GM18909 (cell line): ENCODE data around the gene ARHGEF25.

Source experiments
- ATAC-seq: cut with Tn5 transposase; IDR thresholded peaks from one replicate; pipeline ENCODE4 v1.9.1; 2021; ENCODE audit warnings: mild to moderate bottlenecking; ENCODE audit not compliant: unreplicated experiment, poor library complexity

ARHGEF25 gene

GRCh38 chr12:57620936-57621496, 9.8 kb downstream of the ARHGEF25 start:
- ATAC-seq: no peak

DNA sequence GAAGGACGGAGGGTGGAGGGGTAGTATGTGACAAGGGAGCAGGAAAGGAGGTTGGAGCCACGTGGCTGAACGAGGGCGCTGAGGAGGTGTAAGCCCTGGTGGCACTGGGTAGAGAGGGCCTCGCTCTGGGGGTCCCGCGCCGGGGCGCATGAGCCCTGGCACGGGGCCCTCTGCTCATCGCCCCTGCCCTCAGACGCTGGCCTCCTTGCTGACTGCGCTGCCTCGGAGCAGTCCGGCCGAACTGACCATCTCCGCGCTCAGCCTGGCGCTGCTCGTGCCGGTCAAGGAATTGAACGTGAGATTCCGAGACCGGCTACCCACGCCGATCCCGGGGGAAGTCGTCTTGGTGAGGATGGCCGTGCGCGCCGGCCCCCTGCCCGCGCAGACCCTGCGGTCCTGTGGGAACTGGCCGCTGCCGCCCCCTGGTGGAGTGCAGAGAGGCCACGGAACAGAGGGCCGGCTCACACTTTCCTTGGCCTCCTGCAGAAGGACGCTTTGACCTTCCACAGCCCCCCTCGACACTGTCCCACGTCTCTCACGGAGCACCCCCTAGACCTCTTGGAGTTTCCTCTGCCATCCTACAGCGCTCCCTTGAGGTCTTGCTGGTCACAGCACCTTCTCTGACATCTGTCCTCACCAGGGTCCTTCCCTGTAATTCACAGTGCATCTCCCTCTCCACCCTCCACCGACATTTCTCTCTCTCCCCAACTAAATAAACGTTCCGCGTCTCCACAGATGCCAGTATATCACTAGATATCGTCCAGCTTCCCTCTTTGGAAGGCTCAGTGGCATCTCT, 10.5 kb downstream of the ARHGEF25 start:
- ATAC-seq: no peak

DNA sequence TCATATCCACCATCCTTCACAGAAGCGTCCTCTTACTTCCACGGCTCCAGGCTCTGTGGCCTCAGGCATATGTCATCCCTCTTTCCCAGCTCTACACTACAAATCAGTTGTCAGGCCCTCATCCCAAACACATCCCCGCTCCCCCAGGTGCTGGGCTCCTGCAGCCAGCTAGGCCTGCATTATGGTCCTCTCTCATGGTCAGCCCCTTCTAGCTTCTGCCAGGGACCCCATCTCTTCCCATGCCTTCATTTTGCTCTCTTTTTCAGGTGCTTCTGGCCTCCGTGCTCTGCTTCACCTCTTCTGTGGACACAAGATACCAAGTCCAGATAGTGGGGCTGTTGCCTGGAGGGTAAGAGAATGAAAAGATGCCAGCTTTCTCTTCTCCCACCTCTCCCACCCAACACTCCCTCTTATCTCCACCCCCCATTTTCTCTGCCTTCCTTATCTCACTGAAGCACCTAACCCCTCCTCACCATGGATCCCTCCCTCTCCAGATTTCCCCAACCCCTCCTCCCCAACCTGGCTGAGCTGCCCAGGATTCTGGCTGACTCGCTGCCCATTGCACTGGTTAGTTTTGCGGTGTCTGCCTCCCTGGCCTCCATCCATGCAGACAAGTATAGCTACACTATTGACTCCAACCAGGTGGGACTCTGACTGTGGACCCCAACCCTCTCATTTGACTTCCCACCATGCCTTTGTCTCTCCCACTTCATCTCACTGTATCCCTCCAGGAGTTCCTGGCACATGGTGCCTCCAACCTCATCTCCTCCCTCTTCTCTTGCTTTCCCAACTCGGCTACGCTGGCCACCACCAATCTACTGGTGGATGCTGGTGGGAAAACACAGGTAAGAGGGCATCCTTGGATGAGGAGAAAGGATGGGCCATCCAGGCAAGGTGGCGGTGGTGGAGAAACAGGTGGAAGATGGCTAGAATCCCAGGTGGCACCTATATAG, 11.3 kb downstream of the ARHGEF25 start:
- no peak for ATAC-seq

- ATAC-seq: no peak
These were observed 12.2 kb downstream of the ARHGEF25 start for GRCh38 chr12:57623385-57623784.

- no peak for ATAC-seq
These were observed 12.7 kb downstream of the ARHGEF25 start for GRCh38 chr12:57623811-57624390.

- no peak for ATAC-seq
These were observed 13.4 kb downstream of the ARHGEF25 start for GRCh38 chr12:57624441-57625220.

DNA sequence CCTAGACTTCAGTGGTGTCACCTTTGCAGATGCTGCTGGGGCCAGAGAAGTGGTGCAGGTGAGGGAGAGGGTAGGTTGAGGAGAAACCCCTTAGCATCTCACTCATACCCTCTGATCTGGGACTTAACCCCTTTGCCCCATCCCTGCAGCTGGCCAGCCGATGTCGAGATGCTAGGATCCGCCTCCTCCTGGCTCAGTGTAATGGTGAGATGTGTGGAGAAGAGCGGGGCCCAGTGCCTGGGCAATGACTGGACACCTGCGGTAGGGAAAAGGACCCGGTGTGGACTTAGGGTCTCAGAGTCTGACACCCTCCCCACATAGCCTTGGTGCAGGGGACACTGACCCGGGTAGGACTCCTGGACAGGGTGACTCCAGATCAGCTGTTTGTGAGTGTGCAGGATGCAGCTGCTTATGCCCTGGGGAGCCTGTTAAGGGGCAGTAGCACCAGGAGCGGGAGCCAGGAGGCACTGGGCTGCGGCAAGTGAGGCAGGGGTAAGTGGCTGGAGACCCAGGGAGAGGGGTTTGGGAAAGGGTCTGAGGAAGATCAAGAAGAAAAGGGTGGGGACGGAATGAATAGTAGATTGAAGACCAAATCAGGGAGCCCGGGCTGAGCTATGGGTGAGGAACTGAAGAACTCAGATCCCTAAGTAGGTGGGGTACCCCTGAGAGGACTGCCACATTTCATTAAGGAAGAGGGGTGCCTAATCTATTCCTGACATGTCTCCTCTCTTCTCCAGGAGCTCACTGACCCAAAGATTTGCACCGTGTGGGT, 14.2 kb downstream of the ARHGEF25 start:
- no peak for ATAC-seq

GRCh38 chr12:57626111-57626920, 15.1 kb downstream of the ARHGEF25 start:
- ATAC-seq: no peak

DNA sequence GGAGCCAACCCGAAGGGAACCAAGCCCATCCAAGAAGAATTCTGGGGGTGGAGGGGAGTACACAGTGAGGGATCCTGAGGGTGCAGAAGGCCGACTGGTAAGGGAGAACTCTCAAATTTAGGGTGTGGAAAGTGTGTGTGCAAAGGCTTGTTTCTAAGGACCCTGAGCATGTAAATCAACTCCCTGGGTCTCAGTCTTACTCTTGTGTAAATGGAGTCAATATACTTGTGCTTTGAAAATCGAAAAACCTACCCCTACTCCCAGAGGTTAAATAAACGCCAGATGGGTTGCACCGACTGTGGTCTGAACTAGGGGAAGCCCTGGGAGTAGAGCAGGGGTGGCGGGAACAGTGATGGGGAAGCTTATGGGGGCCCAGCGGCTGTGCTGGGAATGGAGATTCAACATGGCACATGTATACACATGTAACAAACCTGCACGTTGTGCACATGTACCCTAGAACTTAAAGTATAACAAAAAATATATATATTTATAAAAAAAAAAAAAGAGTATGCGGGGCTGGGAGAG, 15.7 kb downstream of the ARHGEF25 start:
- ATAC-seq: no peak

GRCh38 chr12:57627501-57628279, 16.5 kb downstream of the ARHGEF25 start:
- no peak for ATAC-seq

DNA sequence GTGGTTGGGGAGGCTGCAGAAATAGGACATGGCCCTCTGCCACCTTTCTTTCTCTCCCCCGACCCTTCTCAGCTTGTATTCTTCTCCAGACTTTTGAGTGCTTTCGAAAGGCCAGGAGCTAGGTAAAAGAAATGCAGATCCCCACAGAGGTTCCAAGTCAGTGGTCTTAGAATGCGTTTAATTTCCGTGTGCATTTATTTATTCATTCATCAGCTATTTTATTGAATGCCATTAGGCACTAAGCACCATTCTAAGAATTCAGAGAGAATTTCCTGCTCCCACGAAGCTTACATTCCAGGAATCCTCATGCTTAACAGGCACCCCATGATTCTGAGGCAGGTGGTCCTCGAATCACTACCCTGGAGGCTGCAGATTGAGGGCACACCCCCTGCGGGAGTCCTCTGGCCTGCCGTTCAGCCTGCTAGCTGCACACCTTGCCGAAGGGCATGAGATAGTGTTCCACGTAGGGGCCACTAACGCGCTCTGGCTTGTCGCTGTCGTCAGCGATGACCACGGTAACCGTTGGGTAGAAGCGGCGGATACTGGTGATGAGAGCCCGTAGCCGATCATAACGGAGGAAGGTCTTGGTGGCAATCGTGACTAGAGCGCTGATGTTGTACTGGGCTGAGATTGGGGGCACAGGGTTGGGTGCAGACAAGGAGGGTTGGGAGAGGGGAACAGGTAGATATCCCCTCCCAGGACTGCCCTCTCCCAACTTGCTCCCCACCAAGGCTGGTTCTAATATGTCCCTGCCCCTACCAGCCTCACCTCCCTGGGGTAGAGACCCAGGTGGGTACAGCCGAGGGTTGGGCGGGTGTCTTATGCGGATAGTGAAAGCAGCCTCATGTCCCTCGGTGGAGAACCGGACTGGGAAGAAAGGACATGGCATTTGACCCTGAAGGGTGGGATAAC, 17.3 kb downstream of the ARHGEF25 start:
- ATAC-seq: no peak

DNA sequence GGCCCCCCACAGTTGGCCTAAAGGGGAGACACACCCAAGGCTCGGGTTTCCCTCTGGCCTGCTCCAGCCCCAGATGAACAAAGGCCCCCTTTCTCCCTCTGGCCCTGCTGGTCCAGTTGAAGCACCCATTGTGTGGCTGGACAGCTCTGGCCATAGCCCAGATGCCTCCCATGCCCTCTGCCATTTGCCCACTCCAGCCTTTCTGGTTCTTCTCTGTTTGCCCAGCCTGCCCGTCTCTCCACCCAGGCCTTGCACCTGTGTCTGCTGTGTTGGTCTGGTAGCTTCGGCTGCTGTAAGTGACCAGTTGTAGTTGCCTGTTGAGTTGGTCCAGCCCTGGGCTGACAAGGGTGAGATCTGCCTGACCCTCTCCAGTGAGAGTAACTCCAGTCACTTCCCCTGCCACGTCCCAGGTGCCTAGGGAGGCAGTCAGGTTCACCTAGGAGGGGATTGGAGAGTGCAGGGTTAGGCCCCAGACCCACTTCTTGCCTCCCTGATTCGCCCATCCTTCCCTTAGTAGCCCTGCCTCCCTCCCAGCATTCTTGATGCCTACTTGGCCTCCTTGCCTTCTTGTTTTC, 18.7 kb downstream of the ARHGEF25 start:
- ATAC-seq: no peak

GRCh38 chr12:57630891-57631433, 19.7 kb downstream of the ARHGEF25 start:
- no peak for ATAC-seq

DNA sequence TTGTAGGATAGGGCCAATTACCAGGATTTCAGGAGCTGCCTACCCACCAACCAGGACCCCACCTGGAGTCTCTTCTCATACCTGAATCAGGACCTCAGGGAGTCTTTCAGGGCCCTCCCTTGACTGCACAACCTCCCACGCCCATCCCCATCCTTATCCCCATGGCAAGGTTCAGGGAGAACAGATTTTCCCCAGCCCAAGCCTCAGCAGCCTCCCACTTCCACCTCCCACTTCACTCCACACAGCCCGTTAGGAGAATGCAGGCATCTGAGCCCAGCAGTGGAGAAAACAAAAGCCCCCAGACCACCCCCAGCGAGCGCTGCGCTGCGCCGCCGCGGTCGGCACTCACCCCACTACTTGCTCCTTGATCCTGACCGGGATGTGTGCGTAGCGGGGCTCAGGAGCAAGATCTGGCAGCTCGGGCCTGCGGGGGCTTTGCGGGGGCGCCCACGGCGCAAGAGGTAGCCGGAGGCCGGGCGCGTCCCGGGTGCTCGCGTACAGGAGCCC, 20.4 kb downstream of the ARHGEF25 start:
- ATAC-seq: no peak
